CD4-positive, alpha-beta T cell treated with Interleukin-21 for 1 hour (primary cell): ENCODE results near the gene CAMK2G.
A peak's percentile ranks its signal among the peaks of the same experiment; 100 is the strongest.
"Not testable (repeated sequence)": the region's sequence is repeated elsewhere in the genome, so short reads cannot be mapped to it uniquely, and the experiment has no call there.

ENCODE experiments used
- DNase-seq: peaks from one replicate; pipeline ENCODE4 v3.0.0-alpha.2; 2020

Gene CAMK2G

DNA sequence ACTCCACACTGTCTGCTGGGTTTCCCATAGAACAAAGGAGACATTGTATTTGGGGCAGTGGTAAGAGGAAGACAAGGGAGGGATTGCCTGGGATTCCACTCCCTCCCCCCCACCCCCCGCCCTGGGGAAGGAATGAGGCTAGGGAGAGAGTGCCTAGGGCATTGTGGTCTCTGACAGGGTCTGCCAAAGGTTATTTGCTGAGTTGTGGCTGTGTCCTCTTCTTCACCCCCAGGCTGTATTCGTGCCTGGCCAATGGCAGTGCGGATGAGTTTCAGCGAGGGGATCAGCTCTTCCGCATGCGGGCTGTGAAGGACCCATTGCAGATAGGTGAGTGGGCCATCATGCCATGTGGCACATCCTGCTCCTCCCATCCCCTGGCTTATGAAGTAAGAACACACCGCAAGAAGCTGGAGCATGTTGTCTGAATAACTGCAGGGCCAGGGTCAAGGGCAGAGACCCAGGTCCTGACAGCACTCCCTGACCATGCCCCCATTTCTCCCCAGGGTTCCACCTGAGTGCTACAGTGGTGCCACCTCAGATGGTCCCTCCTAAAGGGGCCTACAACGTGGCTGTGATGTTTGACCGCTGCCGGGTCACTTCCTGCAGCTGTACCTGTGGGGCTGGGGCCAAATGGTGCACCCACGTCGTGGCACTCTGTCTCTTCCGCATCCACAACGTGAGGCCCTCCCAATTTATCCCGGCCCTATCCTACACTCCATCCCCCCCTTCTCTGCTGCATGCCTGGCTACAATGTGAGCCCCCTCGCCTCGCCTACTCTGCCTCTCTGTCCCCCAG, 85.3 kb downstream of the CAMK2G start:
- no peak for DNase-seq

DNA sequence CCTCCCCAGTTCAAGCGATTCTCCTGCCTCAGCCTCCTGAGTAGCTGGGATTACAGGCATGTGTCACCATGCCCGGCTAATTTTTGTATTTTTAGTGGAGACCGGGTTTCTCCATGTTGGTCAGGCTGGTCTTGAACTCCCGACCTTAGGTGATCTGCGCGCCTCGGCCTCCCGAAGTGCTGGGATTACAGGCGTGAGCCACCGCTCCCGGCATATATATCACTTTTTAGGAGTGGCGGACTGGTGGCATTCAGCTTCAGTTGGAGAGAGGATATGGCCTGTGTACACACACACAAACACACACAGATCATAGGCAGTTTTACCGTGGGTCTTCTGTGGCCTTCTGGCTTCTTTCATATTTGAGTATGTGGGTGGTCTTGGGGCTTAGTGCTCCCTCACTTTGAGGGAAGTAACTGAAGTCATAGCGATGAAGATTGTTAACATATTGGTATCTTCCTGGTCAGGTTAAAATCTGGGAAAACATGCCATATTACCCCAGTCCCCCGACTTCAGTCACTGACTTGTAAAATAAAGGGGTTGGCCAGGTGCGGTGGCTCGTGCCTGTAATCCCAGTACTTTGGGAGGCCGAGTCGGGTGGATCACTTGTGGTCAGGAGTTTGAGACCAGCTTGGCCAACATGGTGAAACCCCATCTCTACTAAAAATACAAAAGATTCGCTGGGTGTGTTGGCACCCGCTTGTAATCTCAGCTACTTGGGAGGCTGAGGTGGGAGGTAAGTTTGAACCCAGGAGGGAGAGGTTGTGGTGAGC, 87.1 kb downstream of the CAMK2G start:
- not testable (repeated sequence) for DNase-seq

DNA sequence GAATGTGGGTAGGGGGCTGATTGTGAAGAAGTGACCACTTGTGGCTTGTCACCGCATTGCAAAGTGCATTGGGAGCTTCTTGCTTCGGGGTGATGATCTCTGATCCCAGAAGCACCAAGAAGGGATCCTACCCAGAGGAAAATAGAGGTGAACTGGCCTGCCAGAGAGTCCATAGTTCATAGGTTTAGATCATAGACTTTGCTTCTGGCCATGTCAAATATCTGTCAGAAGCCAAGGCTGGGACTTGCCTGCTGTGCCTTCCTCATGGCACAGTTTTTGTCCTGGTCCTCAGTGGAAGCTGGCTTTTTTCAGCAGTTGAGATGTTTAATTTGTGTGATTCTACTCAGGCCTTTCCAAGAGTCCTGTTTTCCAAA, 87.9 kb downstream of the CAMK2G start:
- no peak for DNase-seq

DNA sequence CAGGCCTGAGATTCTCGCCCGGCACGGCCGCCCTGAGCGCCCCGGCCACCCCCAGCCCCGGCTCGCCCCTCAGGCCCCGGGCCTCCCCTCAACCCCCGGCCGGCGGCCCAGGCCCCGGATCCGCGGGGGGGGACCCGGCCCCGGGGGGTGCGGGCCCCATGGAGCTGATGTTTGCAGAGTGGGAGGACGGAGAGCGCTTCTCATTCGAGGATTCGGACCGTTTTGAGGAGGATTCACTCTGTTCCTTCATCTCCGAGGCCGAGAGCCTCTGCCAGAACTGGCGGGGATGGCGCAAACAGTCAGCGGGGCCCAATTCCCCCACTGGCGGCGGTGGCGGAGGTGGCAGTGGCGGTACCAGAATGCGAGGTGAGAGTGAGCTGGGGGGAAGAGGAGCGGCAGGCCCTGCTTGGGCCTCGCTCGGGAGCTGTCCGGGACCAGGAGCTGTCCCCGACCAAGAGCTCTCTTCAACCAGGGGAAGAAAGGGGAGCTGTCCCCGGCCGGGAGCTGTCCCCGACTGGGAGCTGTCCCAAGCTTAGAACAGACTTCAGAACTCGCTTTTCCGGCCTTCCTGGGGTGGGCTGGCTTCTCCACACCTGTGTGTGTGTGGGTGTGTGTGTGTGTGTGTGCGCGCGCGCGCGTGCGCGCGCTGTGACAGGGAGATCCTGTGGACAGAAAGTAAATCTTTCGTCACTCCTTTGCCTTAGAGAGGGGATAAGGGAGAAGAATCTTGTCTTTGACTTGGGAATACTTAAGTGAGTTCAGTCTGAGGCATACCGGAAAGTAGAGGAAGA, 88.4 kb downstream of the CAMK2G start:
- DNase-seq: peak; percentile 64

DNA sequence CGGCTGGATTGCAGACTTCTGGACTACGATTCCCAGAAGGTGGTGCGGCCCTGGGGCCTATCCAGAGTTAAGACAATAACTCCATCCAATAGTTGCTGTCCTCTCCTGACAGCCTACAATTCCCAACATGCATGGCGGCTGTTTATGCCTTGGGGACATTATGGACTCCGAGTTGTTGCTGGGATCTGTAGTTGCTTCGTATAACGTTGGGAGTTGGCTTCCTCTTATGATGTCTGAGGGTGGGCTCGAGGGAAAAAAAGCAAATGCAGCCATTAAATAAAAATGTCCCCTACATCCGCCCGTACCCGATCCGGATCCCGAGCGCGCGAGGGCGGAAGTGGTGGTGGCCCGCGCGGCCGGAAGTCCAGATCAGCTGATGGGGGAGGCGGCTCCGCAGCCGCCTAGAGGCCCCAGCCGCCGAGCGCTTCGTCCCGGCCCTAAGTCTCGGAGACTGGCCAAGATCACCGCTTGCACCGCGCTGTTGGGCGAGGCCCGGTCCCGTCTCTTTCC, 89.1 kb downstream of the CAMK2G start, which contains the start of gene ZSWIM8:
Gene ZSWIM8 (plus strand): TSS at position 396 of the 510 bp plus-strand sequence. CDS start 273 bp downstream, outside the sequence.
- DNase-seq: peak; percentile 93

DNA sequence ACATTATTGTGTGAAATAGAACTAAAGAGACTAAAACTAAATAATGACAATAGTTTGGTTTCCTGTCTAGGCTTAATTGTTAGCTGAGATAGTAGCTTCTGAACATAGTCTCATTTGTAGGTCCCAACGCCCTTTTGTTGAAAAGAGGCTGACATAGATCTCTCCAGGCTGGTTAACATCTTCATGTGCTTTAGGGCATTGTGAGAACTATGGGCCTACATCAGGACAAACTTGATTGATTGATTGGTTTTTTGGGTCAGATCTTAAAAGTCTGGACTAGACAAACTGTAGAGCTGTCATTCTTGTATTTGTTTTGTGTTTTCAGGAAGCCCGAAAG, 91.6 kb downstream of the CAMK2G start:
- no peak for DNase-seq

DNA sequence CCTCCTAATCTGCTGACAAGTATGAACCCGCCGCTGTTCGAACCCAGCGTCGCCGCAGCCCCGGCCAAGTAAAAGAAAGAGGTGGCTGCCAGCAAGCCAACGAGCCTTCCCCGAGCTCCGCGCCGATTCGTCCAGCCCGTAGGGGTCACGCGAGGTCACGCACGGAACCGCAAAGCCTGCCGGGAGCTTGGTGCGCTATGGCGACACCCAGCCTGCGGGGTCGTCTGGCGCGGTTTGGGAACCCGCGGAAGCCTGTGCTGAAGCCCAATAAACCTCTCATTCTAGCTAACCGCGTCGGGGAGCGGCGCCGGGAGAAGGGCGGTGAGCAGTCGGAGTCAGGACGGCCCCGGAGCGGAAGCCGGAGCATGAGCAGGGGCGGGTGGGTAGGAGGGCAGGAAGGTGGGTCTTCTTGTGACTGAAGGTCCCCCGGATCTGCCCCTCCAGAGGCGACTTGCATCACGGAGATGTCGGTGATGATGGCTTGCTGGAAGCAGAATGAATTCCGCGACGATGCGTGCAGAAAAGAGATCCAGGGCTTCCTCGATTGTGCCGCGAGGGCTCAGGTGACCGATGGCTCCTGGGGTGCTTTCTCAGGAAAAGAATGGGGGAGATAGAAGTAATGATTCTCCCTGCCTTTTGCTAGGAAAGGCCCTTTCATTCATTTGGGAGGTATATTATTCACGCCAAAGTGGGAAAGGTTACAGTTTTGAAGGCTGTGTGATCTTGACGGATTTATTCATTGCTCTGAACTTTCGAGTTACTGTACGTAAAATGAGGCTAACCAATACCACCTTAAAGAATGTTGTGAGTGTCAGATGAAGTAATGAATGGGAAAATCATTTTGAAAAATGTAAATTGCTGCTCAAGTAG, 92.2 kb downstream of the CAMK2G start, which contains the start of gene CHCHD1:
Gene CHCHD1 (plus strand): TSS at position 170 of the 870 bp plus-strand sequence. CDS start 28 bp downstream, at position 198.
- peak; percentile 89 for DNase-seq

DNA sequence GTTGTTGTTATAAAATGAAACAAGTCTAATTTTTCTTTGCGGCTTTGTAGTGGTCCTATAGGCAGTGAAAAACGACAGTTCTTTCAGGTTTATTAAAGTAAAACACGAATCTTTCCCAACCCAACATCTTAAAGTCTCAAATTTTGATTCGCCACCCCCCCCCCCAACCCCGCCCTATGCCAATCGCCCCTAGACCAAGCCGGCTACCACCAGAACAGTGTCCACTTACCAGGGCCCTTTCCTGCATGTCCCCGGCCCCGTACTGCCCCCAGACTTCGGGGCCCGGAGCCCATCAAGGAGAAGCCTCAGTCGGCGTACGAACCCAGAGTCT, 92.8 kb downstream of the CAMK2G start:
- no peak for DNase-seq

DNA sequence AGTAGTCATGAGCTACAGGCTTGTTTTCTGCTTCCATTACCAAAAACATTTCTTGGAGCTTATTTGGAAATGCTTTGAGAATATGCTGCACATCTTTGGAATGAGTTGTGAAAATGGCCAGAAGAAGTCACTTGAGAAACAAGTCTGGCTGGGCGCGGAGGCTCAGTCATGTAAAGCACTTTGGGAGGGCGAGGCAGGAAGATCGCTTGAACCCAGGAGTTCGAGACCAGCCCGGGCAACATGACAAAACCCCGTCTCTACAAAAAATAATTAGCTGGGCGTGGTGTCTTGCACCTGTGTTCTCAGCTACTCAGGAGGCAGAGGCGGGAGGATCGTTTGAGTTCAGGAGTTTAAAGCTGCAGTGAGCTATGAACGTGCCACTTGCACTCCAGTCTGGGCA, 93.4 kb downstream of the CAMK2G start:
- peak; percentile 22 for DNase-seq

DNA sequence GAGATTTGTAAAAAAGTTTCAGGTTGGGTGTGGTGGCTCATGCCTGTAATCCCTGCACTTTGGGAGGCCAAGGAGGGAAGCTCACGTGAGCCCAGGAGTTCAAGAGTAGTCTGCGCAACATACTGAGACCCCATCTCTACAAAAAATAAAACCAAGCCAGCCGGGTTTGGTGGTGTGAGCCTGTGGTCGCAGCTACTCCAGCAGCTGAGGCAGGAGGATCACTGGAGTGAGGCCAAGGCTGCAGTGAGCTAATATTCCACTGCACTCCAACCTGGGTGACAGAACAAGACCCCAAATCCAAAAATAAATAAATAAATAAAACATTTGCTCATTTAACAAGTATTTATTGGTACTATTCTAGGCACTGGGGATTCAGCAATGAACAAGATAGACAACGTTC, 94.1 kb downstream of the CAMK2G start:
- DNase-seq: no peak

DNA sequence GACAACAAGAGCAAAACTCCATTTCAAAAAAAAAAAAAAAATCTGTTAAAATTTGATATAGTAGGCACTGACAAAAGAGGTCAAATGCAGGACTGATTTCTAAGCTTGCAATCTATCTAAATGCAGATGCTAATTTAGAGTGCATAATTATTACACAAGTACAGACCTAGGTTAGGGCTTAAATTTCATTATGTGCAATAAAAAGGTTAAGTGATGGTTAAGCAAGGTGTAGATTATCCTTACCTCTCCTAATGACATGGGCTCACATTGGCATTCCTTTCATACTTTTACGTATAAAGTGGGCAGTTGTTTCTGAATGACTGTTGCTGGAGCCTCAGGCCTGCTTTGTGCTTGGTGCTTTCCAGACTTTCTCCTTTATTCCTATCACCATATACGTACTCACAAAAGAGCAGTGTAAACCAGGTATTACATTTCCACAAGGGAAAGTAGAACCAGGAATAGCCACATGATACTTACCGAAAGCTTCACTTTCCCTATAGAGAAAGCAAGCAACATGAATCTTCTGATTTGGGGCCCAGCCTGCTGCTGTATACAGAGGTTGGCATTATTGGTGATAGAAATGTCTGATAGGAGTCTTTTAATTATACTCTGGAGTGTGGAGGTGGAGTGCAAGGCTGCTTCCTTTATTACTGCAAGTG, 94.7 kb downstream of the CAMK2G start:
- no peak for DNase-seq

DNA sequence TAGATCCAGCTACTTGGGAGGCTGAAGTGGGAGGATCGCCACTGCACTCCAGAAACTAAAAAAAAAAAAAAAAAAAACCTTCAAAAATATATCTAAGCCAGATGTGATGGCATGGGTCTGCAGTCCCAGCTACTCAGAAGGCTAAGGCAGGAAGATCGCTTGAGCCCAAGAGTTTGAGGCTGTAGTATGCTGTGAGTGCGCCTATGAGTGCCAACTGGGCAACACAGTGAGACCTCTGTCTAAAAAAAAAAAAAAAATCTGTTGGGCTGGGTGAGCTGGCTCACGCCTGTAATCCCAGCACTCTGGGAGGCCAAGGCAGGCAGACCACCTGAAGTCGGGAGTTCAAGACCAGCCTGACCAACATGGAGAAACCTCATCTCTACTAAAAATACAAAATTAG, 95.3 kb downstream of the CAMK2G start:
- DNase-seq: no peak

DNA sequence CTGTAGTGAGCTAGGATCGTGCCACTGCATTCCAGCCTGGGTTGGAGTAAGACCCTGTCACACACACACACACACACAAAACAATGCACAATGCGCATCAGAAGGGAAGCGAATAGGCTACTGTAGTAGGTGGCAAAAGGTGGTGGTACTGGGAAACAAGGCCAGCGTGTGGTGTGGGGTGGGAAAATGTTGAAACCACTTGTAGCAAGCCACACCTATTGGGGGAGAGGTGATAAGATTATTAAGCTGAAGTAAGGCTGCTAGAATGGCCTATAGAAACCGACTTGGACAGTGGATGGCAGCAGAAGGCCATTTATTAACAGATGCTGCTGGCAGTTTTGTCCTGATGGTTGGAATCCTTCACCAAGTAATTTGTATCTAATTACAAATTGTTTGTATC, 99.7 kb downstream of the CAMK2G start:
- peak; percentile 67 for DNase-seq

DNA sequence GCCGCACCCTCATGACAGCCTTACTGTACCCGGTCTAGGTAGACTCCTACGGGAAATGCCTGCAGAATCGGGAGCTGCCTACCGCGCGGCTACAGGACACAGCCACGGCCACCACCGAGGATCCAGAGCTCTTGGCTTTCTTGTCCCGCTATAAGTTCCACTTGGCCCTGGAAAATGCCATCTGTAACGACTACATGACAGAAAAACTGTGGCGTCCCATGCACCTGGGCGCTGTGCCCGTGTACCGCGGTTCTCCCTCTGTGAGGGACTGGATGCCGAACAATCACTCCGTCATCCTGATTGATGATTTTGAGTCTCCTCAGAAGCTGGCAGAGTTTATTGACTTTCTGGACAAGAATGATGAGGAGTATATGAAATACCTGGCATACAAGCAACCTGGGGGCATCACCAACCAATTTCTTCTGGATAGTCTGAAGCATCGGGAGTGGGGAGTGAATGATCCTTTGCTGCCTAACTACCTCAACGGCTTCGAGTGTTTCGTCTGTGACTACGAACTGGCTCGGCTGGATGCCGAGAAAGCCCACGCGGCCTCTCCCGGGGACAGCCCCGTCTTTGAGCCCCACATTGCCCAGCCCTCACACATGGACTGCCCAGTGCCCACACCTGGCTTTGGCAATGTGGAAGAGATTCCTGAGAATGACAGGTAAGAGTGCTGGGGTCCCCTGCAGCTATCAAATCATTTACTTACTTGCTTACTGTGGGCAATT, 101.0 kb downstream of the CAMK2G start:
- no peak for DNase-seq

DNA sequence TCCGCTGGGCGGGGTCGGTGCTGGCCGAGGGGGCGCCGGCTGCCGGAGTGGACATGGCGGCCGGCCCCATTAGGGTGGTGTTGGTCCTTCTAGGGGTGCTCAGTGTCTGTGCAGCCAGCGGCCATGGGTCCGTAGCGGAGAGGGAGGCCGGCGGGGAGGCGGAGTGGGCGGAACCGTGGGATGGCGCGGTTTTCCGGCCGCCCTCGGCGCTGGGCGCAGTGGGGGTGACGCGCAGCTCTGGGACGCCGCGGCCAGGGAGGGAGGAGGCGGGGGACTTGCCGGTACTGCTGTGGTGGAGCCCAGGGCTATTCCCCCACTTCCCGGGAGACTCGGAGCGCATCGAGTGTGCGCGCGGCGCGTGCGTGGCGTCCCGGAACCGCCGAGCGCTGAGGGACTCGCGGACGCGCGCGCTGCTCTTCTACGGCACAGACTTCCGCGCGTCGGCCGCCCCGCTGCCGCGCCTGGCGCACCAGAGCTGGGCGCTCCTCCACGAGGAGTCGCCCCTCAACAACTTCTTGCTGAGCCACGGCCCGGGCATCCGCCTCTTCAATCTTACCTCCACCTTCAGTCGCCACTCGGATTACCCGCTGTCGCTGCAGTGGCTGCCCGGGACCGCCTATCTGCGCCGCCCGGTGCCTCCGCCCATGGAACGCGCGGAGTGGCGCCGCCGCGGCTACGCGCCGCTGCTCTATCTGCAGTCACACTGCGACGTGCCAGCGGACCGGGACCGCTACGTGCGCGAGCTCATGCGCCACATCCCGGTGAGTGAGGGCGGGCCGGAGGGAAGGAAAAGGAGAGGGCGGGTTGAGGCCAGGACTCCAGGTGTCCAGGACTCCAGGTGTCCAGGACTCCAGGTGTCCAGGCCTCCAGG, 101.8 kb downstream of the CAMK2G start:
- DNase-seq: peak; percentile 91

DNA sequence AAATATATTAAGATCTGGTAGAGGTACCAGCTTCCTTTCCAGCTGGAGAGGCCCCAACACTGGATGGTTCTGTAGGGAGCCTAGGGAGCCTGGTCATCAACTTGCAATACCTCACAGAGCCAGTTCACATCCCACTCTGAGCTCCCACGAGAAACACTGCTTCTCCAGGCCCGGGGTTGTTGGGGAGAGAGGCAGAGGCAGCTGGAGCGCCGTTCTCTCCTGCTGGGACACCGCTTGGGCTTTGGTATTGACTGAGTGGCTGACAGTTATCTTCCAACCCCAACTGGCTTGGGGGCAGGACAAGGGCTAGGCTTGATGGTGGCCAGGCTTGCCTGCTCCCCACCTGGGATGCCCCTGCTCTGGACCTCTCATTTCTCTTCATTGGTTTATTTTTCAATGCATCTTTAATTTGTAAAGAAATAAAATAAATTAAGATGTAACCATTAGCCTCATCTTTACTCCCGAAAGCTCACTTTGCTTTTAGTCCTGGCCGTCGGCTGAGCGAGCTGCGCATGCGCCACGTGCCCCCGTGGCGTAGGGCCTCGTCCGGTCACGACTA, 102.6 kb downstream of the CAMK2G start:
- DNase-seq: peak; percentile 85

DNA sequence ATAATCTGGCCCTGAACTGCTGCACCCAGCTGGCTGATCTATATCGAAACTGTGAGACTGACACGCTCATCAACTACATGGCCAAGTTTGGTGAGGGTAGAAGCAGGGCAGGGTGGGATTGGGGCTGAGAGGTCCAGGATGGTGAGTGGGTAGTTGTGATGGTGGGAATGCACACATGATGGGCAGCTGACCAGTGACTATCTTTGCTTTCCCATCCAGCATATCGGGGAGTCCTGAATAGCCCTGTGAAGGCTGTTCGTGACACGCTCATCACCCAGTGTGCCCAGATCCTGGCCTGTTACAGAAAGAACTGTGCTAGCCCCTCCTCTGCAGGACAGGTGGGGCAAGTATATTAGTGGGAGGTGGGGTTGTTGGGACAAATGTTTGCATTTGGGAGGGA, 105.0 kb downstream of the CAMK2G start:
- no peak for DNase-seq

DNA sequence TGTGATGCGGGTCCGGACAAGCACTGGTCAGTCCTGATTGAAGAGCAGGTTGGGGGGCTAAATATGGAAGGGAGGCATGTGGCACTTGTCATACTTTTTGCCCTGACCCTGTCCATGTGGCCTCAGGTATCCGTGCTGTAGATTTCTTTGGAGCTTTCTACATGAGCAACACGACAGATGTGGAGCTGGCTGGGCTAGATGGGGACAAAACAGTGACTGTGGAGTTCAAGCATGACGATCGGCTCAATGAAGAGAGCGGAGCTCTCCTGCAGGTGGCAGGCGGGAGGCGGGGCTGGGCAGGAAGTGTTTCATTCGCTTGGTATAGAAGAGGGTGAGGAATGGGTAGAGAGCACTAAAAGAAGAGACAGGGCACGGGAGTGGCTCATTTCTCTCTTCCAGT, 105.5 kb downstream of the CAMK2G start:
- DNase-seq: peak; percentile 72

DNA sequence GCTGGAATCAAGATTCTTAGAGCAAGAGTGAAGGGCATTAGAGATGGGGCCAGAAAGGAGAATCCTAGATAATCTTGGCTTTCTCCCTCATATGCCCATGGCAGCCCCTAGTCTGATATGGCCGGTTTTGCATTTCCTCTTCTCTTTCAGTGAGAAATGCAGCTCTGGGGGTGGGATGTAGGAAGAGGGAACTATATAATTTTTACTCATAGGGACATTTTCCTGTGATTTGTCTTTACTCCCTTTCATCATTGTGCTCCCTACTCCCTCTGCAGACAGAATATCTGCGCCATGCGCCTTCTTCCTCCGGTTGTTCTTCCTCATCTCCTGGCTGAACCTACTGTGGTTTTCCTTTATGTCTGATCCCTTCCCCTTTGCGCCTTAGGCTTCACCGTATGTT, 109.3 kb downstream of the CAMK2G start:
- no peak for DNase-seq

DNA sequence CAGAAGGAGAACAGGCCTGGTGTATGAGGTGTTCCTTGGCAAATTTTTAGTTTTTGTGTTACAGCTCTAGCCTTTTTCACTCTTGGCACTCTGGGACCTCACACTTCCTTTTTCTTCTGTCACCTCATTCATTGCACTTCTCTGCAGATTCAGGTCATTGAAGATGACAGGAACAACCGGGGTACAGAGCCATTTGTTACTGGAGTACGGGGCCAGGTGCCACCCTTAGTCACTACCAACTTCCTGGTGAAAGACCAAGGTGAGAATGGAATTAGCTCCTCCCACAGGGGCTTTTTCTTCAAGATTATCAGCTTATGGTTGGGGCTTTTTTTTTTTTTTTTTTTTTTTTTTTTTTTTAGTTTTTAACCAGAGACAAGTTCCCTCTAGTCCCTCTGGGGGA, 111.0 kb downstream of the CAMK2G start:
- DNase-seq: peak; percentile 73
